Left forelimb (tissue), 1 donor: ENCODE results near the gene DHX35.
"Not testable (repeated sequence)": the region's sequence is repeated elsewhere in the genome, so short reads cannot be mapped to it uniquely, and the experiment has no call there.

Experiments
- DNase-seq: peaks from one replicate; pipeline ENCODE4 v3.0.0-alpha.2; 2018; ENCODE audit warnings: low spot score

The DHX35 gene

GRCh38 chr20:38940644-38941043 lies 21.5 kb upstream of the DHX35 start:
- no peak for DNase-seq

GRCh38 chr20:38941726-38942389 lies 20.3 kb upstream of the DHX35 start:
- DNase-seq: no peak

GRCh38 chr20:38945012-38945411 lies 17.1 kb upstream of the DHX35 start:
- no peak for DNase-seq

- no peak for DNase-seq
Measured at GRCh38 chr20:38946836-38947235, 15.3 kb upstream of the DHX35 start.

GRCh38 chr20:38947931-38948362 lies 14.2 kb upstream of the DHX35 start:
- no peak for DNase-seq

- no peak for DNase-seq
Measured at GRCh38 chr20:38950254-38950653, 11.9 kb upstream of the DHX35 start.

- DNase-seq: no peak
Measured at GRCh38 chr20:38951611-38952010, 10.5 kb upstream of the DHX35 start.

- no peak for DNase-seq
Measured at GRCh38 chr20:38952153-38952552, 10.0 kb upstream of the DHX35 start.

- DNase-seq: no peak
Measured at GRCh38 chr20:38953630-38954340, 8.4 kb upstream of the DHX35 start.

- DNase-seq: no peak
Measured at GRCh38 chr20:38957235-38957876, 4.8 kb upstream of the DHX35 start.

GRCh38 chr20:38957915-38958485 lies 4.1 kb upstream of the DHX35 start:
- no peak for DNase-seq

- not testable (repeated sequence) for DNase-seq
Measured at GRCh38 chr20:38960187-38960687, 1.9 kb upstream of the DHX35 start.

- DNase-seq: no peak
Measured at GRCh38 chr20:38961530-38962043, 557 bp upstream of the DHX35 start.

GRCh38 chr20:38962928-38963401 lies 821 bp downstream of the DHX35 start:
- DNase-seq: no peak

- no peak for DNase-seq
Measured at GRCh38 chr20:38963745-38964144, 1.6 kb downstream of the DHX35 start.

- no peak for DNase-seq
Measured at GRCh38 chr20:38965264-38965663, 3.1 kb downstream of the DHX35 start.

- DNase-seq: no peak
Measured at GRCh38 chr20:38968090-38968489, 5.9 kb downstream of the DHX35 start.

GRCh38 chr20:38969708-38970107 lies 7.6 kb downstream of the DHX35 start:
- no peak for DNase-seq

GRCh38 chr20:38970302-38970701 lies 8.2 kb downstream of the DHX35 start:
- DNase-seq: no peak

GRCh38 chr20:38973107-38973506 lies 11.0 kb downstream of the DHX35 start:
- DNase-seq: no peak

- no peak for DNase-seq
Measured at GRCh38 chr20:38973645-38974044, 11.5 kb downstream of the DHX35 start.

GRCh38 chr20:38975539-38976120 lies 13.5 kb downstream of the DHX35 start:
- DNase-seq: no peak
